Measurements from ENCODE around the gene SCYGR2.

SCYGR2 gene

DNA sequence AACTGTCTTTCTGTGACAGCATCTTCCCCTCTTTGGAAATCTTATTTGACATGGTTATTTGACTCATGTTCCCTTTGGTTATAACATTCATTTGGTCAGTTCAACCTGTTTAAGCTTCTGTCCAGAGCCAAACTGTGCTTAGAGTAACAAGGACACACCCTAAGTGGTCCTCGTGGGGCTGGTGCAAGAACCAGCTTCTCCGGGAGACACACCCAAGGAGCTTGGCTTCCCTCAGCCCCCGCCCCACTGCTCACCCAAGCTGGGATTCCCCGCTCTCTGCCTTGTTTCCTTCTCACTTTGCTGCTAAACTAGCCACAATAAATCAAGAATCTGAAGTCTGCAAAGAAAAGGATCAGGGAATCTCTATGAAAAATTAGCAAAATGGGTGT, 14.6 kb downstream of the SCYGR2 start:
- no peak for DNase-seq

DNA sequence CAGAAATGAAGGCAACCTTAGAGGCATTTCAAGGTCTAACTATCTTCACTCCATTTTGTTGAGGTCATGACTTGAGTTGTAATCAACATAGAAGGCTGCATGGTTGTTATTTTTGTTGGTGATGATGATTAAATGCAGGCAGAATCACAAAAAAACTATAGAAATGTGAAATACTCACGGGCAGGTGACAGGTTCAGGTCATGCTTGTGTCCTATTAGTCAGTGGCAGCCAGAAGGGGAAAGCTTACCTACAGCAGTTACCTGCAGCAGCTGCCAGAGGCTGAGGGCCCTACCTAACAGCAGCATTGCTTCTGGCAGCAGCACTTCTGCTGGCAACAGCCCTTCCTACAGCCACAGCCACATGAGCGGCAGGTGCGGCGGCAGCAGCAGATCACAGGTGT, 15.6 kb downstream of the SCYGR2 start:
- DNase-seq, result no peak

DNA sequence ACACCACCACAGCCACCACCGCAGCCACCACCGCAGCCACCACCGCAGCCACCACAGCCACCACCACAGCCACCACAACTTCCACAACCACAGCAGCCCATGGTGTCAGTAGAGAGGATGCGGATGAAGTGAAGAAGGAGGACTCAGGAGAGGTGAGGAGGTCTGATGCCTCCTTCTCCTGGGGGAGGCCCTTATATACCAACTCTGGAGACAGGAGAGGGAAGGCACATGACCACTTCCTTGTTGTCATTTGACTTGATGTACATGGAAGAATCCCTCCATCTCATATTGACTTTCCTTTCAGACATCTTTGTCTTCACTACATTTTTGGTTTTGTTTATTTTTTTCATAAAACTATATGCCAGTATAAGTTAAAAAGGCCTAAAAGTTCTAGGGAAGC, 16.0 kb downstream of the SCYGR2 start, which contains the start of gene SCYGR3:
TSS of gene SCYGR3 (minus strand) at position 101 of the 400 bp plus-strand sequence. CDS start at position 101, 0 bp downstream.
- no peak for DNase-seq

DNA sequence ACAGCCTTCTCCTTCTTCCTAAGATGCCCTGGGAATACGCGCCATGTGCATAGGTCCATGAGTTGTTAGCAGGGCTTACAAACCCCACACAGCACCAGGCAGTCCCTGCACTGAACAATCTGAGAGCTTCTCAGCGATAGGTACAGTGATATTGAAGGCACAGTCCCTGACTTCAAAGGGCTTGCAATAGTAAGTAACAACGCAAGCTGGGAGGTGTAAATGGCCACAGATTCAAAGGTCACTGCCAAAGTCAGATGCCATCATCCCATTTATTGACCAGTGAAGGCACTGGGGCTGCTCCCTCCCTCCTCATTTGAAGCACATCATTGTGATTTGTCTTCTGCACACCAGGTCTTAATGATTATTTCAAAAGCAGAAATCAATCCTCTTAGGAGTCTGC, 16.5 kb downstream of the SCYGR2 start:
- DNase-seq, result no peak

DNA sequence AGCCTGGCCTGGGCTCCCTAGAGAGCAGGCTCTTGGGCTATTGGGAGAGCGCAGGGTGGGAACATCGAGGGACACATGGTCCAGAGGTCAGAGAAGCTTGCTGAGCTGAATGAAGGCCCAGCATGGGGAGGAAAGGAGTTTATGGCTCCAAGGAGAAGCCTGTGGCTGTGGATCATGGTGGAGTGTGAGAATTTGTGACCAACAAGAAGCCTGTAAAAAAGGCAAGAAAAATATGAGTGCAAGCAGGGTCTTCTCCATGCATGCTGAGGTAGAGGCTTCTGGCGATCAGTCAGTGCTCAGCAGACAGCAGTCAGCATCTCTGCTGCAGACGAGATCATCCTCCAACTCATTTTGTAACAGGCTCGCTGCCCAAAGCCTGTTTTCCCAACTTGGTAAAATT, 17.2 kb downstream of the SCYGR2 start:
- DNase-seq, result no peak

DNA sequence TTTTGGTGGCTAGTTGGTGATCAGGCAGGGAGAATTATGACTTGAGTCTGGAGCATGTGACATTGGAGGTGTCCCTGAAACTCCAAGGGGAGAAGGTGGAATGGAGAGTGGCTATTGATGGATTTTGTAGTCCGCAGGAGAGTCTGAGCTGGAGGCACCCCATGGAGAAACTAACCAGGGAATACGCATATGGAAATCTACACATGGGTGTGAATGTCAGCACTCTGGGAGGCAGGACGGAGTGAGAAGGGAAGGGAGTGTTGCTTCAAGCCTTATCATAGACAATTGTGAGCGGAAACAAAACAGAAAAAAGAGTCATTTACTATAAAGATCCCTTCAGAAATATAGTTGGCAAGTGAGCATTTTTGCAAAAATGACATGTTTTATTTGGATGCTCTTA, 17.9 kb downstream of the SCYGR2 start:
- no peak for DNase-seq

DNA sequence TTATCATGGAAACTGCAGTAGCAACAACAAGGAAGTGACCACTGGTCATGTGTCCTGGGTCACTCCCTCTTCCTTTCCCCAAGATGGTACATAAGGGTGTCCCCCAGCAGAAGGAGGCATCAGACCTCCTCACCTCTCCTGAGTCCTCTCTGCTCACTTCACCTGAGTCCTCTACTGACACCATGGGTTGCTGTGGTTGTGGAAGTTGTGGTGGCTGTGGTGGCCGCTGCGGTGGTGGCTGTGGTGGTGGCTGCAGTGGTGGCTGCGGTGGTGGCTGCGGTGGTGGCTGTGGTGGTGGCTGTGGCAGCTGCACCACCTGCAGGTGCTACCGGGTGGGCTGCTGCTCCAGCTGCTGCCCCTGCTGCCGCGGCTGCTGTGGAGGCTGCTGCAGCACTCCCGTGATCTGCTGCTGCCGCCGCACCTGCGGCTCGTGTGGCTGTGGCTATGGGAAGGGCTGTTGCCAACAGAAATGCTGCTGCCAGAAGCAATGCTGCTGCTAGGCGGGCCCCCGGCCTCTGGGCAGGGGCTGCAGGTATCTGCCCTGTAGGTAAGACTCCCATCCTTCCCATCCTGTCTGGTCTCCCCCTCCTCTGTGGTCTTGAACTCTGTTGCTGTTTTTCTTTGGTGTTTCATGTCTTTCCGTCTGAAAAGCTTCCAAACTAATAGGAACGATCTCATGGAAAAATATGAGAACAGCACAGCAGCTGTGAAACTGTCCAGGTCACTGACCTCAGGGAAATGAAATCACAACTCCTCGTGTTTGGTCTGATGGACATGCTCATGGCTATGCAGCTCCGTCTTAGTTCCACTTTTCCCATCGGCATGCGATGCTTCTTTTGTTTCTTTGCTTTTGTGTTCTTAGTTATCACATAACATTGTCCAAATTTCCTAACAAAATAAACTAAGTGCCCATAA, 18.9 kb downstream of the SCYGR2 start, which contains the start of gene SCYGR4:
TSS of gene SCYGR4 (plus strand) at position 183 of the 915 bp plus-strand sequence. CDS start at position 183, 0 bp downstream.
- DNase-seq, result no peak

DNA sequence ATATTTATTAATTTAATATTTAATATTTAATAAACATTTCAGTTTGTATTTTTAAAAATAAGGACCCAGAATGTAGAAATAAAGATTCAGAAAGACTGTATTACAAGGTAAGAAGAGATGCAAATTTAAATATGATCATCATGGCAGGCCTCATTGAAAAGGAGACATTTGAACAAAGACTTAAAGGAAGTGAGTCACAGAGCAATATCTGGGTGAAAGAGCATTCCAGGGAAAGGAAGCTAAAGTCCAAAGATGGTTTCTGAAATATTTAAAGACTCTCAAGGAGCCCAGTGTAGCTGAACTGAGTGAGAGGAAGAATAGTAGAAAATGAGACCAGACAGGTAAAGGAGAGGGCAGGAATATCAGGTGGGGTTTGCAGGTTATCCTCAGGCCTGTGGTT, 24.5 kb downstream of the SCYGR2 start:
- no peak for DNase-seq

DNA sequence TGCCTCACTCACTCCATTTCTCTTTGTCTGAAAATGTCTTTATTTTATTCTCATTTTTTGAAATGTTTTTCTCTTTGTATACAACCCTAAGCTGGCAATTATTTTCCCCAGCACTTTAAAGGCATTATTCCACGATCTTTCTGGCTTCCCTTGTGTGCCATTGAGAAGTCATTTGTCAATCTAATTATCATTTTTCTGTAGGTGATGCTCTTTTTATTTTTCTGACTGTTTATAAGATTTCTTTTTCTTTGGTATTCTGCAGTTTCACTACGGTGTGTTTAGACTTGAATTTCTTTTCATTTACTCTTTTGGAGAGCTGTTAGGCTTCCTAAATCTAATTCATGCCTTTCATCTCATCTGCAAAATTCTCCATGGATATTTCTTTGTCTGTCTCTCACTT, 26.7 kb downstream of the SCYGR2 start:
- no peak for DNase-seq

DNA sequence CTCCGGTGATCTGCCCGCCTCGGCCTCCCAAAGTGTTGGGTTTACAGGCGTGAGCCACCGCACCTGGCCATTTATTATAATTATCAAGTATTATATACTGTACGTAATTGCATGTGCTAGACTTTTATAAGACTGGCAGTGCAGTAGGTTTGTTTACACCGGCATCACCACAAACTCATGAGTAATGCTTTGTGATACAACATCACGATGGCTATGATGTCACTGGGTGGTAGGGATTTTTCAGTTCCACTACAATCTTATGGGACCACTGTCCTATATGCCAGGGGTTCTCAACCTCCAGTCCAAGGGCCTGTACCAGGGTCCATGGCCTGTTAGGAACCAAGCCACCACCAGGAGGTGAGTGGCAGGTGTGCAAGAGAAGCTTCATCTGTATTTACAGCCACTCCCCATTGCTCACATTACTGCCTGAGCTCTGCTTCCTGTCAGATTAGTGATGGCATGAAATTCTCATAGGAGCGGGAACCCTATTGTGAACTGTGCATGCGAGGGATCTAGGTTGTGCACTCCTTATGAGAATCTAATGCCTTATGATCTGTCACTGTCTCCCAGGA, 28.0 kb downstream of the SCYGR2 start:
- no peak for DNase-seq

DNA sequence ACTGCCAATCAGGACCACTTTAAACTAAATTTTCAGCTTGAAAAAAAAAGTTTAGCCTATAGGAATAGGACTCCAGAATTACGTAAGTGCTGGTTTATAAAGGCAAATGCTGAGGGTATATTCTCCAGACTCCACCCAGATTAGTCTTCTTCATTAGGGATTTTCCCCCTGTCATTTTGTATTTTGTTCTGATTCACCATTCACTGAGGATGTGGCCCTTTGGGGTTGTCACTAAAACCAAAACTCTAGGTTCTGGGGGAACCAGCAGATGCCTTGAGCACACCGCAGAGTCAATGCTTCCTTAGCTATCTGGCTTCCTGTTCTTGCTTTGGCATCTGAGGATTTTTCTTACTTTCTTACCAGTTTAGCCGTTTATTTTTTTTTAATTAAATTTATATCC, 29.1 kb downstream of the SCYGR2 start:
- DNase-seq, result no peak

DNA sequence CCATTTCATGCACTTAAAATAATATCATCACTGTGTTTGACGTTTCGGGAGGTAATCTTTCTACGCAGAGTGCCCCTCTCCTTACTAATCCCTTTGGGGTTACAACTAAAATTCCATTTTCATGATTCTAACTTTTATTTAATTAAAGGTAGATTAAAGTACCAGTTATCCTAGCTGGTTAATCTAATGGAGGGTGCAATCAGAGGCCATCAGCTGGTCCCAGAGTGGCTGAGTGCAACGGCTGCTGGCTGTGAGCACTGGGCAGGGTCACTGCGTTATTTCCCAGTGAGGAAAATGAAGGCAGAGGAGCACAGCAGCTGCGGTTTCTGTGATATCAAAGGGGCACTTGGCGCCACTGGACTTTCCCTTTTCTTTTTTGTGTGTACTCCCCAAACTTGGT, 30.7 kb downstream of the SCYGR2 start:
- DNase-seq, result no peak

DNA sequence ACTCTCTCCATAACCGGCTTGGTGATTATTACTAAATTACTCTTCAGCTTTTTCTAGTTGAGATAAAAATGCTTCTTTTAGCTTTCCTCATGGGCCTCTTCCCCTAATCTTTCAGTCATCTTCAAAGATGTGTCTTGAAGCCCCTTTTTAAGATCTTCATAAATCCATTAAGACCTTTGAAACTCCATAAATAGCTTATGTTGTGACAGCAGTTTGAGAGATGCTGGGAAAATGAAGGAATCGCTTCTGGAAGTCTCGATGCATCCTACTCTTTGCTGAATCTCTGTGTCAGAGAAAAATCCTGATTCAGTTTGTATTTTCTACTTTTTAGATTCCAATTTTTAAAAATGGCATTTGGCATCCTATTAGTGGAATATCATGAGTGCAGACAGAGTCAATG, 31.6 kb downstream of the SCYGR2 start:
- no peak for DNase-seq

DNA sequence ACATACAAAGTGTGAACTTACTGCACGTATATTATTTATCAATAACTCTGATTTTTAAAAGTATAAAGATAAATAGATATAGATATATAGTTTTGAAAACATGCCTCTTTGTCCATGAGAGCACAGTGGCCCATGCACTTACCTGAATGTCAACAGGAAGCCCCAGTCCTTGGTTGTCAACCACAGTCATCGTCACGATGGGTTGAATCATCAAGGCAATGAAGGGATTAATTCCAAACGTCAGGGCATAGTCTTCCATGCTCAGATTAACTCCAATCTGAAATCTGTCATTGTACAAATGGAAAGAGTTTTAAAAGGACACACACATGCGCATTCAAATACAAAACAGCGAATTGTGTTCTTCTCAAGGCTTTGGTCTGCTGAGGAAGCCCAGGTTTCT, 34.1 kb downstream of the SCYGR2 start:
- no peak for DNase-seq

DNA sequence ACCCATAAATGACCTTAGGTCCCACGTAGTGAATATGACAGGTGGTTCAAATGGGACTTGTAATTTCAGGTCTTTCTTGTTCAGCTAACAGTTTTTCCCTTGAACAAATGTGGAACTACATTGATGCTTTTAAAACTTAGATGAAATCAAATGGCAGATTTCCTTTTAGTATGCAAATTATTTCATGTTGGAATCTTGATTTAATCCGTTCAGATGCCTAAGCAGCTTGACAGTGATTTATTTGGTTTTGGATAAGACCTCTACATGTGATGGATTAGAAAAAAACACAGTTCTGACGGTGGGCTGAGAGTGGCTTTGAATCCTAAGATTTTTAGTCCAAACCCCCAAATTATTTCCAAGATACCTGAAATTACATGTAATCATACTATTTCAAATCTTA, 35.5 kb downstream of the SCYGR2 start:
- no peak for DNase-seq

DNA sequence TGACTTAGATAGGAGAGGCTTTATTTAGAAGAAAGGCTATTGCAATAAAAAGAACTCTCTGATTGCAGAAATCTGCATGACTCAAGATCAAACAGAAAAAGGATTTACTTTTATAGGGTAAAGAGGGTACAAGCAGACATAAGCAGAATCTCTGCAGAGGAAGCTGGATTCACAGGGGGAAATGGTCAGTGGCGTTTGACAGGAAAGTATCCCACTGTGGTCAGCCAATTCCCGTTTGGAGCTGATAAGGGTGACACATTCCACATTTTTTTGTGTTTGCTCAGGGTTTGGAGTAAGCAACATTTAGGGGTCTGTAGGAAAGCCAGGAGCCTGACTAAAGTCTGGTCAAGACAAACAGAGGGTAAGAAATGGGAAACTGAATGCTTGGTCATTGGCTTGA, 44.0 kb downstream of the SCYGR2 start:
- DNase-seq, result no peak

DNA sequence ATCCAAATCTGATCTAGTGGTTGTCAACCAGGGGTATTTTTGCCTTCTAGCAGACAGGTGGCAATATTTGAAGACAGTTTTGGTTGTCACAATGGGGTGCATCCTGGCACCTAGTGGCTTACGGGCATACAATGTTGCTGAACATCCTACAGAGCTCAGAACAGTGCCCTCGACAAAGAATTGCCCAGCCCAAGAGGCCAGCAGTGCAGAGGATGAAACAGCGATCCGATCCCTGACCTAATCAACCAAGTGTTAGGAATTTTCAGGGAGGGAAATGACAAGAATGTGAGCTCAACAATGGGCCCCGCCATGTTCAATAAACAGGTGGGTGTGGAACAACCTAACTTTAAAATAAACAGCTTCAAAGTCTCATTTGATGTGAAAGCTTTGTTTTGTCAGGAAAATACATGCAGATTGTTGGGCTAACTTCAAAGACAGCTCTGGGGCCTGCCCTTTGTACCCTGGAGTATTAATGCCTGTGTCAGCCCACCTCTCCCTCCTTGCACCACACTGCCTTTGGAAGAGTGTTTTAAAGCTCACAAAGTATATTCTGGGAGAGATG, 45.4 kb downstream of the SCYGR2 start:
- no peak for DNase-seq

Measured in NCI-H526 (cell line).